GM23338 (cell line): Measurements from ENCODE around the gene SAA1.

Source experiments
- CREB1 ChIP-seq: fragments of 250-450 bp; sonication (Bioruptor Pico); IDR thresholded peaks from 2 replicates; pipeline ENCODE4 v1.5.0; 2020; ENCODE audit warnings: low read depth, mild to moderate bottlenecking, moderate library complexity
- CTCF ChIP-seq, 2 experiments: fragments of 200-600 bp in 1 of 2; sonication (generic) in 1 of 2; conservative IDR thresholded peaks; 2 replicates each; pipeline versions ENCODE4 v1.5.1 to v1.6.1; 2016 to 2017; ENCODE audit warnings: antibody characterized with exemption in 2 of 2, low read depth in 2 of 2, mild to moderate bottlenecking in 2 of 2, moderate library complexity in 1 of 2
- ETS1 ChIP-seq: IDR thresholded peaks from 2 replicates; pipeline ENCODE4 v1.6.1; 2016; ENCODE audit warnings: antibody characterized with exemption
- EZH2 ChIP-seq: fragments of 200-600 bp; sonication (generic); IDR thresholded peaks from one replicate; pipeline ENCODE4 v1.8.0; 2017; ENCODE audit warnings: antibody characterized with exemption, mild to moderate bottlenecking, low read depth; ENCODE audit not compliant: unreplicated experiment
- EZH2phosphoT487 ChIP-seq: fragments of 200-600 bp; sonication (generic); IDR thresholded peaks from one replicate; pipeline ENCODE4 v1.8.1; 2018; ENCODE audit warnings: antibody characterized with exemption; ENCODE audit not compliant: unreplicated experiment
- JUNB ChIP-seq: IDR thresholded peaks from one replicate; pipeline ENCODE4 v1.6.1; 2016; ENCODE audit warnings: antibody characterized with exemption; ENCODE audit not compliant: unreplicated experiment
- NANOG ChIP-seq: IDR thresholded peaks from 2 replicates; pipeline ENCODE4 v1.6.1; 2016; ENCODE audit warnings: antibody characterized with exemption, borderline replicate concordance
- POLR2AphosphoS5 ChIP-seq: IDR thresholded peaks from 2 replicates; pipeline ENCODE4 v1.6.1; 2016; ENCODE audit warnings: antibody characterized with exemption, low read depth
- REST ChIP-seq: IDR thresholded peaks from one replicate; pipeline ENCODE4 v1.6.1; 2018; ENCODE audit warnings: antibody characterized with exemption; ENCODE audit not compliant: unreplicated experiment

GRCh38 chr11:18277565-18278271 is 11.7 kb downstream of the SAA1 start:
- TF ChIP-seq CTCF (conservative IDR thresholded peaks at IDR 0.05; ENCODE audit: low read depth in 2 of 2) (no peak), ETS1 (no peak), EZH2 (no peak), EZH2phosphoT487 (no peak), JUNB (no peak), POLR2AphosphoS5 (no peak), REST (no peak), CREB1 (CRISPR knock-in tag) (no peak), NANOG (no peak)
